IMR-90 (cell line): ENCODE data around the gene SNRNP40. TPM values are rescaled to one million over a fixed set of nuclear protein-coding genes. Genes with fewer than 3 reads are reported as not detected.
A peak's percentile ranks its signal among the peaks of the same experiment; 100 is the strongest.

ENCODE experiments used
- ATAC-seq: fragments of 200-7000 bp; cut with Tn5 transposase; 2 replicates; pipeline ENCODE4 v1.9.1; 2020; ENCODE audit warnings: low read depth, mild to moderate bottlenecking, moderate library complexity
- Bru-seq: library from RNA; stranded (reverse); fragments of 400-500 nt; gene quantifications from one replicate; lab custom pipeline; 2021; lab: Mats Ljungman, UMichigan
- BruChase-seq, 2 experiments: library from RNA; stranded (reverse); fragments of 400-500 nt; gene quantifications; one replicate each; lab custom pipeline; 2021; lab: Mats Ljungman, UMichigan
- BruUV-seq: library from RNA; stranded (reverse); fragments of 400-500 nt; replicated peaks from 2 replicates; lab custom pipeline; 2021; lab: Mats Ljungman, UMichigan
- CTCF ChIA-PET: fragments of 300-600 bp; formaldehyde crosslinking; extraction: SDS; loops from one replicate; lab custom pipeline; 2021; ENCODE audit warnings: antibody characterized with exemption; lab: Yijun Ruan, JAX
- POLR2A ChIA-PET: fragments of 300-600 bp; sonication (Branson Sonifier 250); formaldehyde crosslinking; loops from one replicate; lab custom pipeline; 2022; ENCODE audit warnings: antibody characterized with exemption; ENCODE audit not compliant: unreplicated experiment; lab: Charles Lee
- DNase-seq: peaks from one replicate; pipeline ENCODE4 v3.0.0; 2013
- H2AFZ ChIP-seq: replicated peaks from 2 replicates; pipeline ENCODE3; 2013; ENCODE audit warnings: low read length, mild to moderate bottlenecking; ENCODE audit not compliant: poor library complexity
- H2AK5ac ChIP-seq: 2 replicates; pipeline ENCODE4 v1.6.1; 2013; ENCODE audit warnings: low read depth, low read length, inconsistent platforms
- H2AK9ac ChIP-seq: replicated peaks from 2 replicates; pipeline ENCODE3; 2013; ENCODE audit warnings: mild to moderate bottlenecking, low read depth, low read length, moderate library complexity; ENCODE audit not compliant: poor library complexity
- H2BK120ac ChIP-seq: 2 replicates; pipeline ENCODE4 v1.6.1; 2013; ENCODE audit warnings: low read depth, low read length, inconsistent platforms
- H2BK15ac ChIP-seq: 3 replicates; pipeline ENCODE4 v1.6.1; 2013; ENCODE audit warnings: low read depth, low read length, inconsistent platforms
- H2BK20ac ChIP-seq: 2 replicates; pipeline ENCODE4 v1.6.1; 2013; ENCODE audit warnings: low read depth, mild to moderate bottlenecking, inconsistent platforms, low read length, moderate library complexity
- H2BK5ac ChIP-seq: 2 replicates; pipeline ENCODE4 v1.6.1; 2013; ENCODE audit warnings: mild to moderate bottlenecking, low read depth, low read length, inconsistent platforms; ENCODE audit not compliant: poor library complexity, severe bottlenecking
- H3K14ac ChIP-seq: replicated peaks from 2 replicates; pipeline ENCODE4 v1.6.1; 2013; ENCODE audit warnings: low read depth, low read length, inconsistent platforms
- H3K18ac ChIP-seq: 2 replicates; pipeline ENCODE4 v1.6.1; 2013; ENCODE audit warnings: low read depth, low read length, control low read depth
- H3K23ac ChIP-seq: 2 replicates; pipeline ENCODE4 v1.6.1; 2013; ENCODE audit warnings: low read depth, low read length, inconsistent platforms
- H3K27ac ChIP-seq: 2 replicates; pipeline ENCODE4 v1.5.1; 2013; ENCODE audit warnings: mild to moderate bottlenecking, control low read depth, low read length; ENCODE audit not compliant: insufficient read depth
- H3K27me3 ChIP-seq: 2 replicates; pipeline ENCODE4 v1.6.1; 2013; ENCODE audit warnings: low read length; ENCODE audit not compliant: control insufficient read depth, insufficient read depth
- H3K36me3 ChIP-seq: 2 replicates; pipeline ENCODE4 v1.6.1; 2013; ENCODE audit warnings: low read length, mixed read lengths; ENCODE audit not compliant: control insufficient read depth, insufficient read depth
- H3K4ac ChIP-seq: 2 replicates; pipeline ENCODE4 v1.6.1; 2013; ENCODE audit warnings: low read depth, low read length, inconsistent platforms
- H3K4me1 ChIP-seq: 2 replicates; pipeline ENCODE4 v1.6.1; 2013; ENCODE audit warnings: low read length, mixed read lengths; ENCODE audit not compliant: control insufficient read depth, insufficient read depth
- H3K4me2 ChIP-seq: 2 replicates; pipeline ENCODE4 v1.6.1; 2013; ENCODE audit warnings: low read depth, mild to moderate bottlenecking, control low read depth, low read length, moderate library complexity
- H3K4me3 ChIP-seq: 2 replicates; pipeline ENCODE4 v1.5.1; 2013; ENCODE audit warnings: low read depth, mild to moderate bottlenecking, control low read depth, low read length, moderate library complexity; ENCODE audit not compliant: insufficient read depth
- H3K56ac ChIP-seq: 2 replicates; pipeline ENCODE4 v1.6.1; 2013; ENCODE audit warnings: low read length, inconsistent platforms; ENCODE audit not compliant: insufficient read depth; ENCODE audit errors: extremely low read depth
- H3K79me1 ChIP-seq, 2 experiments: 2 replicates each; pipeline ENCODE4 v1.6.1; 2013; ENCODE audit warnings: low read length in 2 of 2, inconsistent platforms in 1 of 2, low read depth in 1 of 2
- H3K9ac ChIP-seq: 2 replicates; pipeline ENCODE4 v1.6.1; 2013; ENCODE audit warnings: low read depth, low read length, control low read depth
- H3K9me1 ChIP-seq: 2 replicates; pipeline ENCODE4 v1.6.1; 2013; ENCODE audit warnings: low read length, inconsistent platforms; ENCODE audit not compliant: insufficient read depth
- H3K9me3 ChIP-seq: 2 replicates; pipeline ENCODE4 v1.6.1; 2013; ENCODE audit warnings: low read length; ENCODE audit not compliant: control insufficient read depth, insufficient read depth
- H4K20me1 ChIP-seq: 2 replicates; pipeline ENCODE4 v1.6.1; 2013; ENCODE audit warnings: low read length, inconsistent platforms; ENCODE audit not compliant: insufficient read depth
- H4K5ac ChIP-seq: 2 replicates; pipeline ENCODE4 v1.6.1; 2013; ENCODE audit warnings: mild to moderate bottlenecking, low read depth, low read length, control low read depth
- H4K8ac ChIP-seq, 2 experiments: 2 replicates each; pipeline ENCODE4 v1.6.1; 2013; ENCODE audit warnings: low read depth in 2 of 2, low read length in 2 of 2, control low read depth in 1 of 2, inconsistent platforms in 1 of 2
- H4K91ac ChIP-seq: 2 replicates; pipeline ENCODE4 v1.6.1; 2013; ENCODE audit warnings: low read depth, low read length, inconsistent platforms; ENCODE audit not compliant: insufficient read depth
- BHLHE40 ChIP-seq: fragments of 150-350 bp; IDR thresholded peaks from 2 replicates; pipeline ENCODE4 v1.6.1; 2016; ENCODE audit warnings: mild to moderate bottlenecking, low read depth, low read length
- CEBPB ChIP-seq: IDR thresholded peaks from 2 replicates; pipeline ENCODE4 v1.6.1; 2012; ENCODE audit warnings: low read depth, low read length, improper control_type of control experiment
- CHD1 ChIP-seq: IDR thresholded peaks from 2 replicates; pipeline ENCODE4 v1.6.1; 2012; ENCODE audit warnings: low read depth, low read length, improper control_type of control experiment
- FOS ChIP-seq: fragments of 150-350 bp; IDR thresholded peaks from 2 replicates; pipeline ENCODE4 v1.6.1; 2016; ENCODE audit warnings: low read depth, low read length
- MAFK ChIP-seq: IDR thresholded peaks from 2 replicates; pipeline ENCODE4 v1.6.1; 2012; ENCODE audit warnings: low read depth, low read length, improper control_type of control experiment
- MAZ ChIP-seq: IDR thresholded peaks from 2 replicates; pipeline ENCODE4 v1.6.1; 2012; ENCODE audit warnings: low read depth, mild to moderate bottlenecking, low read length, improper control_type of control experiment, moderate library complexity, borderline replicate concordance
- MXI1 ChIP-seq: IDR thresholded peaks from 2 replicates; pipeline ENCODE4 v1.6.1; 2012; ENCODE audit warnings: low read depth, mild to moderate bottlenecking, low read length, moderate library complexity, borderline replicate concordance
- NFE2L2 ChIP-seq: fragments of 150-350 bp; IDR thresholded peaks from 2 replicates; pipeline ENCODE4 v1.6.1; 2016; ENCODE audit warnings: low read depth, mild to moderate bottlenecking, low read length
- POLR2A ChIP-seq: IDR thresholded peaks from 2 replicates; pipeline ENCODE4 v1.6.1; 2012; ENCODE audit warnings: mild to moderate bottlenecking, low read depth, low read length
- RFX5 ChIP-seq: IDR thresholded peaks from 2 replicates; pipeline ENCODE4 v1.8.0; 2012; ENCODE audit warnings: low read depth, mild to moderate bottlenecking, low read length, moderate library complexity
- WGBS, 2 experiments: methylation state at CpG; one replicate each; pipeline versions ENCODE4 v1.1.5 to v1.1.7; 2013; ENCODE audit warnings: missing lambda C conversion rate in 2 of 2; ENCODE audit not compliant: insufficient read length in 1 of 2; ENCODE audit errors: extremely low coverage in 2 of 2; 5-methylcytosine and 5-hydroxymethylcytosine counted together
- dilution Hi-C: fragments of 300-500 bp; cut with HindIII; formaldehyde crosslinking; loops from one replicate; pipeline ENCODE4 v1.14.3; 2018; ENCODE audit warnings: low sequenced_read_pairs; ENCODE audit not compliant: unreplicated experiment
- in situ Hi-C: fragments of 300-500 bp; cut with MboI; formaldehyde crosslinking; loops from 3 replicates; pipeline ENCODE4 v1.14.3; 2019; ENCODE audit warnings: low sequenced_read_pairs, inconsistent platforms, mixed read lengths
- intact Hi-C: fragments of 100-400 bp; cut with micrococcal nuclease; formaldehyde crosslinking; loops from 2 replicates; pipeline ENCODE4 v1.10.0; 2022
- long read RNA-seq: library from polyadenylated mRNA; unstranded; transcript quantifications from one replicate; pipeline ENCODE4 v2.0.0, GENCODE V29; 2021; ENCODE audit not compliant: unreplicated experiment
- polyA plus RNA-seq, 3 experiments: library from polyadenylated mRNA; depleted of rRNA; stranded (reverse); fragments of >200 nt; gene quantifications; 2 replicates each; pipeline ENCODE4 v1.2.3, GENCODE V29; 2012; ENCODE audit warnings: low replicate concordance in 1 of 3
- total RNA-seq: library from RNA; depleted of rRNA; stranded (reverse); fragments of >200 nt; gene quantifications from 2 replicates; pipeline ENCODE4 v1.2.3, GENCODE V29; 2012; rRNA removed
- TF ChIP-seq, protein P1 (sequence below): fragments of 150-350 bp; IDR thresholded peaks from 2 replicates; pipeline ENCODE4 v1.6.1; 2016; ENCODE audit warnings: low read depth, mild to moderate bottlenecking, low read length, moderate library complexity, borderline replicate concordance
- TF ChIP-seq, protein P2 (sequence below): conservative IDR thresholded peaks from 2 replicates; pipeline ENCODE4 v1.5.1; 2012; ENCODE audit warnings: mild to moderate bottlenecking, low read depth, low read length, improper control_type of control experiment

The SNRNP40 gene
- total RNA-seq (148 and 178 TPM in 2 replicates), polyA plus RNA-seq (2012; rRNA removed) (52.3 and 53.1 TPM in 2 replicates), Bru-seq, nascent RNA (percentile 76 among the genes with signal in this experiment), BruChase-seq, experiment 1, labeled RNA remaining after a 6-hour chase (percentile 76 among the genes with signal in this experiment), BruChase-seq, experiment 2, labeled RNA remaining after a 2-hour chase (percentile 67 among the genes with signal in this experiment)
- polyA plus RNA-seq (2012; cell fraction: cytosol; rRNA removed): 22.9 and 30.2 TPM in 2 replicates
- 10.1 and 36.3 TPM in 2 replicates for polyA plus RNA-seq (2012; cell fraction: nucleus; rRNA removed; ENCODE audit: low replicate concordance)
- long read RNA-seq, transcript SNRNP40-201 (10 exons, 1,597 nt): major isoform, 56 of 60 reads
- long read RNA-seq, partial matches to known transcripts: 2 of 60 reads
- long read RNA-seq, other reads (novel, unspliced or antisense): 2 of 60 reads

DNA sequence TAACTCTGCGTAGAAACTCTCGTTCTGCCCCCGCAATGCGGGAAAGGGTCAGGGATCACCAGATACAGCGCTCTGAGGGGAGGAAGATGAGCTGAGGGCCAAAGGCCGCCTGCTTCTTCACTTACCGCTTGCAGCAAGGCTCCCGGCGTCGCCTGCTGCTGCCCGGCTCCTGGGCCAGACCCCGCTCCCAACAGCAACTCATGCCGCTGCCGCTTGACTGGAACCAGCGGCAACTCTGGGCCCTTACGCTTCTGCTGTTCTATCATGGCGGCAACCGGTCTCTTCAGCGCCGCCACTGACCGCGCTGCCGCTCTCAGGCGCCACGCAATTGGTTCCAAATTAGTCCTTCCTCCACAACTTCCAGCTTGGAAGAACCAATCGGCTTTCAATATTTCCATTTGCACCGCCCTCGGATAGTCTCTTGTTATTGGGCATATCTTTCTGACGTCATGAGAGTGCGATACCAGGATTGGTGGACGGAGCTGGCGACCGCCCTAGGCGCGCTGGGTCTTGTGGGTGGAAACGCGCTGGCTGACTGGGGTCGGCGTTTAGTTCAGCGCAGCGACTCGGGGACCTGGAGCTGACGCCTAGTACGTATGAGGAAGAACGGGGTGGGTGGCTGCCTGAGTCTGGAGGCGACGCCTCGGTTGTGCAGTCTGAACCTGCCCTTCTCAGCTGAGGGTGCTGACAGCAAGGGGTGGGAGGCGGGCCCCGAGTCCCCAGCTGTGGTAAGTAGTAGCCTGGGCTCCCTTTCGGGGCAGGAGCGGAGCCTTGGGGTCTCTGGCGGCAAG lies at the start of gene SNRNP40, which contains the start of gene ZCCHC17:
Gene SNRNP40, minus strand, starts transcription at position 303 of the 791 bp plus-strand sequence. Its CDS starts 37 bp downstream, at position 266.
Gene ZCCHC17, plus strand, starts transcription at position 547 of the 791 bp plus-strand sequence. CDS start 13,067 bp downstream, outside the sequence.
- peak within 1 kb of the TSS; percentile 77 for H3K27ac ChIP-seq
- intact Hi-C loops: loop anchor here (1.0 to 10.0 kb wide), 3 partner anchors 39 to 126 kb away; no protein-coding TSS in a partner anchor
- peak within 1 kb of the TSS; percentile 94 for H2AFZ ChIP-seq

More for the DNA sequence above, at the start of gene SNRNP40, which contains the start of gene ZCCHC17:
- Histone ChIP-seq H3K27me3 (no peaks in the 10 kb centered on the region), H2BK5ac (peak within 1 kb of the TSS; percentile 52), H3K4me1 (peaks cover 2% of the 10 kb centered on the region), H2BK120ac (no peak within 1 kb of the TSS), H3K14ac (peak within 1 kb of the TSS; percentile 83), H3K9me1 (peaks cover 5% of the 10 kb centered on the region; the same call in 1 of the 2 replicates), H2BK15ac (no peak within 1 kb of the TSS; the same call in 2 of the 3 replicates), H4K91ac (peak within 1 kb of the TSS; percentile 84), H3K4me2 (peak within 1 kb of the TSS; percentile 94), H3K9me3 (no peaks in the 10 kb centered on the region), H2AK9ac (peak within 1 kb of the TSS; percentile 76), H3K4ac (peak within 1 kb of the TSS; percentile 71), H3K23ac (peak within 1 kb of the TSS; percentile 86), H3K18ac (peak within 1 kb of the TSS; percentile 5), H4K8ac (peak within 1 kb of the TSS; percentile 71 to 89), H2AK5ac (peak within 1 kb of the TSS; percentile 15; the same call in 1 of the 2 replicates), H3K79me1 (peaks cover 39 to 73% of the 10 kb centered on the region in 2 experiments), H2BK20ac (no peak within 1 kb of the TSS), H4K5ac (peak within 1 kb of the TSS; percentile 40), H3K9ac (peak within 1 kb of the TSS; percentile 87), H3K56ac (peak within 1 kb of the TSS; percentile 72), H3K36me3 (peaks cover 5% of the 10 kb centered on the region), H3K4me3 (peak within 1 kb of the TSS; percentile 73), H4K20me1 (no peaks in the 10 kb centered on the region)
- ATAC-seq (peak; percentile 96), DNase-seq (peak; percentile 99)
- no TSS peak for BruUV-seq
- 0% methylated on average over 17 of the region's 53 CpGs; no CpG with 5 or more reads in 1 of the 2 experiments for WGBS, 2 experiments
- in situ Hi-C loops: no loop called here
- POLR2A ChIA-PET: interaction anchor here (0.7 kb wide), 1 partner anchor 10 kb away, joined by 7 read pairs; no protein-coding TSS in a partner anchor
- TF ChIP-seq NFE2L2 (no peak), FOS (no peak), POLR2A (peak; percentile 96), CEBPB (0 out of 2 replicates have a peak, but pooled peaks have one; percentile 0), RFX5 (peak; percentile 78; the same call in 1 of the 2 replicates), MAZ (peak; percentile 27; the same call in 1 of the 2 replicates), MXI1 (peak; percentile 46; the same call in 1 of the 2 replicates), MAFK (no peak), CHD1 (peak; percentile 79; the same call in 1 of the 2 replicates), BHLHE40 (no peak)
- TF ChIP-seq, protein P1, sequence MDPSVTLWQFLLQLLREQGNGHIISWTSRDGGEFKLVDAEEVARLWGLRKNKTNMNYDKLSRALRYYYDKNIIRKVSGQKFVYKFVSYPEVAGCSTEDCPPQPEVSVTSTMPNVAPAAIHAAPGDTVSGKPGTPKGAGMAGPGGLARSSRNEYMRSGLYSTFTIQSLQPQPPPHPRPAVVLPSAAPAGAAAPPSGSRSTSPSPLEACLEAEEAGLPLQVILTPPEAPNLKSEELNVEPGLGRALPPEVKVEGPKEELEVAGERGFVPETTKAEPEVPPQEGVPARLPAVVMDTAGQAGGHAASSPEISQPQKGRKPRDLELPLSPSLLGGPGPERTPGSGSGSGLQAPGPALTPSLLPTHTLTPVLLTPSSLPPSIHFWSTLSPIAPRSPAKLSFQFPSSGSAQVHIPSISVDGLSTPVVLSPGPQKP: no peak
- TF ChIP-seq, protein P2, sequence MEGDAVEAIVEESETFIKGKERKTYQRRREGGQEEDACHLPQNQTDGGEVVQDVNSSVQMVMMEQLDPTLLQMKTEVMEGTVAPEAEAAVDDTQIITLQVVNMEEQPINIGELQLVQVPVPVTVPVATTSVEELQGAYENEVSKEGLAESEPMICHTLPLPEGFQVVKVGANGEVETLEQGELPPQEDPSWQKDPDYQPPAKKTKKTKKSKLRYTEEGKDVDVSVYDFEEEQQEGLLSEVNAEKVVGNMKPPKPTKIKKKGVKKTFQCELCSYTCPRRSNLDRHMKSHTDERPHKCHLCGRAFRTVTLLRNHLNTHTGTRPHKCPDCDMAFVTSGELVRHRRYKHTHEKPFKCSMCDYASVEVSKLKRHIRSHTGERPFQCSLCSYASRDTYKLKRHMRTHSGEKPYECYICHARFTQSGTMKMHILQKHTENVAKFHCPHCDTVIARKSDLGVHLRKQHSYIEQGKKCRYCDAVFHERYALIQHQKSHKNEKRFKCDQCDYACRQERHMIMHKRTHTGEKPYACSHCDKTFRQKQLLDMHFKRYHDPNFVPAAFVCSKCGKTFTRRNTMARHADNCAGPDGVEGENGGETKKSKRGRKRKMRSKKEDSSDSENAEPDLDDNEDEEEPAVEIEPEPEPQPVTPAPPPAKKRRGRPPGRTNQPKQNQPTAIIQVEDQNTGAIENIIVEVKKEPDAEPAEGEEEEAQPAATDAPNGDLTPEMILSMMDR: no peak
- CTCF ChIA-PET: interaction anchor here (0.5 to 1.3 kb wide), 4 partner anchors 10 to 275 kb away, joined by 3 to 4 read pairs (median 3); no protein-coding TSS in a partner anchor
- dilution Hi-C loops: no loop called here
